Testis (tissue), 3 donors: ENCODE results near the gene EFNA5. TPM values are rescaled to one million over a fixed set of nuclear protein-coding genes. Genes with fewer than 3 reads are reported as not detected.

Experiments
- DNase-seq: peaks from one replicate; pipeline ENCODE4 v3.0.0-alpha.2; 2019
- H3K27ac ChIP-seq, 2 donors: fragments of 200-600 bp; sonication (generic); one replicate each; pipeline ENCODE4 v1.5.1; 2019
- H3K27me3 ChIP-seq: fragments of 200-600 bp; sonication (generic); one replicate; pipeline ENCODE4 v1.5.1; 2019
- H3K36me3 ChIP-seq: fragments of 200-600 bp; sonication (generic); one replicate; pipeline ENCODE4 v1.5.1; 2017; ENCODE audit warnings: low read depth; ENCODE audit errors: missing control alignments
- H3K4me1 ChIP-seq: fragments of 200-600 bp; sonication (generic); one replicate; pipeline ENCODE4 v1.5.1; 2019
- H3K4me3 ChIP-seq, 2 donors: fragments of 200-600 bp; sonication (generic); one replicate each; pipeline ENCODE4 v1.5.1; 2017 to 2019
- H3K9me3 ChIP-seq: fragments of 200-600 bp; sonication (generic); one replicate; pipeline ENCODE4 v1.5.1; 2017
- CTCF ChIP-seq, 3 experiments: fragments of 450-650 bp in 2 of 3; fragments of 200-600 bp in 1 of 3; sonication (generic) in 1 of 3; IDR thresholded peaks; one replicate each; pipeline ENCODE4 v1.5.1; 2016 to 2019; ENCODE audit warnings: antibody characterized with exemption in 3 of 3, mild to moderate bottlenecking in 2 of 3, moderate library complexity in 1 of 3
- POLR2A ChIP-seq: fragments of 450-650 bp; IDR thresholded peaks from one replicate; pipeline ENCODE4 v1.6.1; 2017; ENCODE audit warnings: antibody characterized with exemption, mild to moderate bottlenecking, moderate library complexity
- WGBS, 2 donors: methylation state at CpG; one replicate each; pipeline ENCODE4 v1.1.5; 2018; 5-methylcytosine and 5-hydroxymethylcytosine counted together
- intact Hi-C: fragments of 100-400 bp; cut with DNase I; formaldehyde crosslinking; loops from one replicate; pipeline ENCODE4 v1.15.1; 2023; ENCODE audit warnings: low total_unique reads
- polyA plus RNA-seq: library from polyadenylated mRNA; stranded (reverse); fragments of 350-450 nt; fragmentation: Illumina TruSeq; extraction: RNeasy Lipid Tissue Mini Kit (QIAGEN cat#74804); gene quantifications from one replicate; pipeline ENCODE4 v1.2.3, GENCODE V29; 2014; ENCODE audit warnings: low read depth, low replicate concordance; ENCODE audit not compliant: insufficient read depth
- total RNA-seq, 2 donors: library from RNA; depleted of rRNA; stranded (reverse); fragments of >200 nt; gene quantifications; one replicate each; pipeline ENCODE4 v1.2.3, GENCODE V29; 2016

EFNA5 gene
- total and polyA plus RNA-seq, 3 donors from 2014 or later, result 2.6 to 5.4 (median 3.5) TPM

GRCh38 chr5:107387526-107388140 is 283.1 kb downstream of the EFNA5 start:
- Histone ChIP-seq H3K4me1 (no peaks in the 10 kb centered on the region), H3K9me3 (no peaks in the 10 kb centered on the region), H3K36me3 (no peaks in the 10 kb centered on the region), H3K27ac (no peak overlapping the region), H3K4me3 (no peak overlapping the region), H3K27me3 (no peaks in the 10 kb centered on the region)
- WGBS, 2 donors, result 72 to 77% methylated on average over 6 of the region's 6 CpGs
- DNase-seq, result no peak
- intact Hi-C loops, result no loop called here
- no peak for TF ChIP-seq POLR2A
- no peak for TF ChIP-seq CTCF (IDR thresholded peaks at IDR 0.05)

DNA sequence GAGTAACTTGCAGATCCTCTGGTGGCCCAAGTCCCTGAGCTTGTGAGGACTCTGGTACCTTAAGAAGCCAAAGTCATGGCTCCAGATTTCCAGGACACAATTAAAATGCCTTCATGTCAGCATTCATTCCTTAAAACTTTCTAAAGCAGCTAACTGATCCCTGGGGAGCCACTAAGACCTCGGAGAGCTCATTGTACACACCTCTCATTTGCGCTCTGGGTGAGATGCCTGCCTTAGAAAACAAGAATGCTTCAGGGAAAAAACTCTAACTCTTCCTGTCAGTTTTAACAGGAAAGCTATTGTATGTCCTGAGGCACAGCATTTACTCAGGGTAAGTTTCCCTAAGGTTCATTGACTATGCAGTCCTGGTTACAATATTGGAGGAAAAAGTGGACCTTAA is 285.0 kb downstream of the EFNA5 start:
- Histone ChIP-seq H3K4me3 (no peak overlapping the region), H3K27ac (no peak overlapping the region), H3K4me1 (no peaks in the 10 kb centered on the region), H3K27me3 (no peaks in the 10 kb centered on the region), H3K36me3 (no peaks in the 10 kb centered on the region), H3K9me3 (no peaks in the 10 kb centered on the region)
- DNase-seq, result no peak
- intact Hi-C loops, result no loop called here
- WGBS, 2 donors, result 80 to 82% methylated on average over 2 of the region's 2 CpGs
- TF ChIP-seq POLR2A (no peak), CTCF (IDR thresholded peaks at IDR 0.05) (no peak)

GRCh38 chr5:107384256-107384655 is 286.5 kb downstream of the EFNA5 start:
- H3K27ac ChIP-seq, result no peak overlapping the region
- intact Hi-C loops, result no loop called here
- no peak for DNase-seq
- H3K27me3 ChIP-seq, result no peaks in the 10 kb centered on the region
- no peaks in the 10 kb centered on the region for H3K4me1 ChIP-seq
- no peaks in the 10 kb centered on the region for H3K36me3 ChIP-seq
- TF ChIP-seq POLR2A (no peak), CTCF (IDR thresholded peaks at IDR 0.05) (no peak)
- 92 to 98% methylated on average over 4 of the region's 4 CpGs for WGBS, 2 donors
- no peak overlapping the region for H3K4me3 ChIP-seq
- no peaks in the 10 kb centered on the region for H3K9me3 ChIP-seq

- no peak for DNase-seq
- no peaks in the 10 kb centered on the region for H3K9me3 ChIP-seq
- no peaks in the 10 kb centered on the region for H3K27me3 ChIP-seq
- intact Hi-C loops, result no loop called here
- WGBS, 2 donors, result 92 to 97% methylated on average over 1 of the region's 1 CpG
- TF ChIP-seq CTCF (IDR thresholded peaks at IDR 0.05), result no peak
- no peak for TF ChIP-seq POLR2A
- H3K36me3 ChIP-seq, result no peaks in the 10 kb centered on the region
- no peak overlapping the region for H3K27ac ChIP-seq
- no peak overlapping the region for H3K4me3 ChIP-seq
- H3K4me1 ChIP-seq, result no peaks in the 10 kb centered on the region
Observed at GRCh38 chr5:107383414-107383813, 287.3 kb downstream of the EFNA5 start.

DNA sequence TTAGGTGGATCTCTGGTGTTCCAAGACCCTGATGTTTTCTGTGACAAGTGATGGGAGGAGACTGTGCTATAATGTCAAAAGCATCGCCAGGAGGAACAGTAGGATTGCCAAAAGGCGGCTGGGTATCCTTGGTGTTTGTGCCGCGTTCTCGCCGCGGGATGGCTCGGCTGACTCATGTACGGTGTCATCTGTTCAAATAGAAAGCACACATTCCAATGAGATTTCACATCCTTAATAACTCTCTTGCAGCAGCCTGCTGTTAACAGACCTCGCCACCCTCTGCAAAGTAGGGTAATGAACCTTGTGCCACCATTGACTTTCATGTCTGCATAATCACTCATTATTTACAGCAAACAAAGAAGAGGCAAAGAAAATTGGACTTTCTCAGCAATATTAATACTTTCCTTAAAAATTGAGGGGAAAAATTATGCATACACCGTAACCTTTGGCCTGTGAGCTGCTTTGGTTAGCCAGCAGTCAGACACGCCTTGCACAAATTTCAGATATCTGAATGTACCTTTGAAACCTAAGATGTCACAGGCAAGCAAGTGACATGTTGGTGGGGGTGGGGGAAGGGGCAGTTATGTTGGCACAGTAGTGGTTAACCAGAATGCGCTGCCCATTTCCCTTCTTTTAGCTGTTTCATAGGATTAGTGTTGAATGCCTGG is 289.4 kb downstream of the EFNA5 start:
- Histone ChIP-seq H3K27ac (no peak overlapping the region), H3K36me3 (no peaks in the 10 kb centered on the region), H3K4me3 (no peak overlapping the region), H3K9me3 (no peaks in the 10 kb centered on the region), H3K27me3 (no peaks in the 10 kb centered on the region), H3K4me1 (no peaks in the 10 kb centered on the region)
- 97% methylated on average over 13 of the region's 13 CpGs for WGBS, 2 donors
- no peak for TF ChIP-seq CTCF (IDR thresholded peaks at IDR 0.05)
- TF ChIP-seq POLR2A, result no peak
- DNase-seq, result no peak
- intact Hi-C loops, result no loop called here
